Sigmoid colon (tissue), 3 donors: ENCODE data around the gene SULT1E1.

Experiments
- POLR2A ChIP-seq, 2 donors: fragments of 450-650 bp; IDR thresholded peaks; one replicate each; pipeline ENCODE4 v1.6.1; 2016; ENCODE audit warnings: antibody characterized with exemption in 2 of 2, mild to moderate bottlenecking in 2 of 2, moderate library complexity in 2 of 2
- TF ChIP-seq, protein P1 (sequence below), 4 experiments: fragments of 450-650 bp in 3 of 4; fragments of 200-600 bp in 1 of 4; IDR thresholded peaks; one replicate each; pipeline ENCODE4 v1.5.1; 2016 to 2019; ENCODE audit warnings: antibody characterized with exemption in 4 of 4, mild to moderate bottlenecking in 3 of 4, moderate library complexity in 2 of 4

DNA sequence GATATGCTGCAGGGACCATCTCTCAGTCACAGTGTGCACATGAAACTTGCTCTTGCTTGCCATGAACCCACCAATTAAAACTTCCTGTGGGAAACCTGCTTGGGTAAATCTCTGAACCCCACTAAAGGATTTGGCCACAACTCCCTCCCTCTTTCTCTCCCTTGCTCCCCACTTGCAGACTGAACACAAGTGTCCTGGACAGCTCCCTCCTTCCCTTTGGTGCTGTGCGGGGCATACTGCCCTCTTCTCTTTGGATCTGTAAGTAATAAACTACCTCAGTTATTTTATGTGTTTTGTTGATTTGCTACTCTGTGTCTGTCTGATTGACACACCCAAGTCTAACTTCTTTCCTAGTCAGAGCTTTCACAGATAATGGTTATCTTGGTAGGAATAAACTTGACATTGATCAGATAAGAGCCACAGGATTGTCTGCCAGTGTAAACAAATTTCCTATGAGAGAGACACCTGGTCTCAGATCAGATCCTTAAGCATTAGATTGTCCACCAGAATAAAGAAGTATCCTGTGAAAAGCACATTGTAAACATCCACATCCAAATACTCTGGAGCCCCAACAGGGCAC, 41.8 kb downstream of the SULT1E1 start:
- no peak for TF ChIP-seq POLR2A (IDR thresholded peaks at IDR 0.05)
- TF ChIP-seq, protein P1, sequence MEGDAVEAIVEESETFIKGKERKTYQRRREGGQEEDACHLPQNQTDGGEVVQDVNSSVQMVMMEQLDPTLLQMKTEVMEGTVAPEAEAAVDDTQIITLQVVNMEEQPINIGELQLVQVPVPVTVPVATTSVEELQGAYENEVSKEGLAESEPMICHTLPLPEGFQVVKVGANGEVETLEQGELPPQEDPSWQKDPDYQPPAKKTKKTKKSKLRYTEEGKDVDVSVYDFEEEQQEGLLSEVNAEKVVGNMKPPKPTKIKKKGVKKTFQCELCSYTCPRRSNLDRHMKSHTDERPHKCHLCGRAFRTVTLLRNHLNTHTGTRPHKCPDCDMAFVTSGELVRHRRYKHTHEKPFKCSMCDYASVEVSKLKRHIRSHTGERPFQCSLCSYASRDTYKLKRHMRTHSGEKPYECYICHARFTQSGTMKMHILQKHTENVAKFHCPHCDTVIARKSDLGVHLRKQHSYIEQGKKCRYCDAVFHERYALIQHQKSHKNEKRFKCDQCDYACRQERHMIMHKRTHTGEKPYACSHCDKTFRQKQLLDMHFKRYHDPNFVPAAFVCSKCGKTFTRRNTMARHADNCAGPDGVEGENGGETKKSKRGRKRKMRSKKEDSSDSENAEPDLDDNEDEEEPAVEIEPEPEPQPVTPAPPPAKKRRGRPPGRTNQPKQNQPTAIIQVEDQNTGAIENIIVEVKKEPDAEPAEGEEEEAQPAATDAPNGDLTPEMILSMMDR (IDR thresholded peaks at IDR 0.05): no peak
